GM21825 (cell line): Measurements from ENCODE around the gene UBE4B.
A peak's percentile ranks its signal among the peaks of the same experiment; 100 is the strongest.
"Not testable (repeated sequence)": the region's sequence is repeated elsewhere in the genome, so short reads cannot be mapped to it uniquely, and the experiment has no call there.

ENCODE experiments used
- ATAC-seq: cut with Tn5 transposase; IDR thresholded peaks from one replicate; pipeline ENCODE4 v1.9.1; 2021; ENCODE audit warnings: mild to moderate bottlenecking, moderate library complexity; ENCODE audit not compliant: unreplicated experiment

Gene UBE4B

DNA sequence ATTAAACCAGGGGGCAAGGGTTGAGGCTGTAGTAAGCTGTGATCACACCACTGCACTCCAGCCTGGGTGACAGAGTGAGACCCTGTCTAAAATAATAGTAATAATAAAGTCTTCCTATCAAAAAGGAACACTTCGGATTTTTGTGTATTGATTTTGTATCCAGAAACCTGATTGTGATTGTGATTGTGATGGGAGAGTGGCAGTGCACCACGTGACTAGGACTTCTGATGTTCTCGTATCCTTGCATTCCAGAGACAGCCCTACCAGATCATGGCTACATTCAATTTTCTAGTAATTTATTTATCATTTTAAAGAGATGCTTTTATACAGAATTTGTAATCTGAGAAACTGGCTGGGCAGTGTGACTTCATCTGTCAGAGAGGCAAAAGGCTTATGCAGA, 175.1 kb downstream of the UBE4B start:
- ATAC-seq: no peak

DNA sequence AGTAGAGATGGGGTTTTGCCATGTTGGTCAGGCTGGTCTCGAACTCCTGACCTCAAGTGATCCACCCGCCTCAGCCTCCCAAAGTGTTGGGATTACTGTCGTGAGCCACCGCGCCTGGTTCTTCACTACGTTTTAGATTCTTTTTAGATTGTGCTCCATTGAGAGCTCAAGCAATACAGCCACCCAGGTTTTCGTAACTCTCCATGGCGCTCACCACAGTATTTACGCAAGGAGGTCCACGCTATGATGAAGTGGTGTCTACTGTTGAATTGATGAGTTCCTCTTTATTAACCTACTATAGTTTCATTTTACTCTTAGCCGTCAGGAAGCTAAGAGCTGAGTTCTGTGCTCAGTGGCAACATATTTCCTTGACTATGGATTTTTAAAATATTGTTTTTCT, 175.8 kb downstream of the UBE4B start:
- ATAC-seq: no peak

DNA sequence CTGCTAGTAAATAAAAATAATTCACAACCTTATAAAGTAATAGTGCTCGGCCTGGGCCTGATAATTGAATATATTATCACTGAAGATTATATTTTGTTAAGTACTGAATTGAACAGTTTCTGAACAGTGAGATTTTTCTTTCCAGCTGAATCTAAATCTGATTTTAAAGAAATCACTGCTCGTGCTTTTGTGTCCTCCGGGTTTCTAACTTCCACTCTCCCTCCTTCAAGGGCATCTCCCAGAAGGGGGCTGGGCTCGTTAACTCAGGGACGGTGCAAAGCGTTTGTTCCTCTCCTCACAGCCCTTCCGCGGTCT, 176.8 kb downstream of the UBE4B start:
- ATAC-seq: no peak

DNA sequence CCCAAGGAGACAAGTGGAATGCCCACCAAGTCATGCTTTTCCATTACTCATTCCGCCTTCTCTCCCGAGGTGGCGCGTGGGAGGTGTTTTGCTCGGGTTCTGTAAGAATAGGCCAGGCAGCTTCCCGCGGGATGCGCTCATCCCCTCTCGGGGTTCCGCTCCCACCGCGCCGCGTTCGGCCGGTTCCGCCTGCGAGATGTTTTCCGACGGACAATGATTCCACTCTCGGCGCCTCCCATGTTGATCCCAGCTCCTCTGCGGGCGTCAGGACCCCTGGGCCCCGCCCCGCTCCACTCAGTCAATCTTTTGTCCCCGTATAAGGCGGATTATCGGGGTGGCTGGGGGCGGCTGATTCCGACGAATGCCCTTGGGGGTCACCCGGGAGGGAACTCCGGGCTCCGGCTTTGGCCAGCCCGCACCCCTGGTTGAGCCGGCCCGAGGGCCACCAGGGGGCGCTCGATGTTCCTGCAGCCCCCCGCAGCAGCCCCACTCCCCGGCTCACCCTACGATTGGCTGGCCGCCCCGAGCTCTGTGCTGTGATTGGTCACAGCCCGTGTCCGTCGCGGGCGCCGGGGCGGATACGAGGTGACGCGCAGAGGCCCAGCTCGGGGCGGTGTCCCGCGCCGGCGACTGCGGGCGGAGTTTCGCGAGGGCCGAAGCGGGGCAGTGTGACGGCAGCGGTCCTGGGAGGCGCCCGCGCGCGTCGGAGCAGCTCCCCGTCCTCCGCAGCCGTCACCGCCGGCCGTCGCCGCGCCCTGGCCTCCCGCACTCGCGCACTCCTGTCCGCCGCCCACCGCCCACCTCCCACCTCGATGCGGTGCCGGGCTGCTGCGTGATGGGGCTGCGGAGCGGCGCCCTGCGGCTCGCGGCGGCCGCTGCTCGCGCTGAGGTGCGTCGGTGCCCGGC, 177.4 kb downstream of the UBE4B start, which contains the start of gene KIF1B:
Gene KIF1B, plus strand, starts transcription at position 666 of the 906 bp plus-strand sequence. CDS start 21,759 bp downstream, outside the sequence.
- peak; percentile 96 for ATAC-seq

DNA sequence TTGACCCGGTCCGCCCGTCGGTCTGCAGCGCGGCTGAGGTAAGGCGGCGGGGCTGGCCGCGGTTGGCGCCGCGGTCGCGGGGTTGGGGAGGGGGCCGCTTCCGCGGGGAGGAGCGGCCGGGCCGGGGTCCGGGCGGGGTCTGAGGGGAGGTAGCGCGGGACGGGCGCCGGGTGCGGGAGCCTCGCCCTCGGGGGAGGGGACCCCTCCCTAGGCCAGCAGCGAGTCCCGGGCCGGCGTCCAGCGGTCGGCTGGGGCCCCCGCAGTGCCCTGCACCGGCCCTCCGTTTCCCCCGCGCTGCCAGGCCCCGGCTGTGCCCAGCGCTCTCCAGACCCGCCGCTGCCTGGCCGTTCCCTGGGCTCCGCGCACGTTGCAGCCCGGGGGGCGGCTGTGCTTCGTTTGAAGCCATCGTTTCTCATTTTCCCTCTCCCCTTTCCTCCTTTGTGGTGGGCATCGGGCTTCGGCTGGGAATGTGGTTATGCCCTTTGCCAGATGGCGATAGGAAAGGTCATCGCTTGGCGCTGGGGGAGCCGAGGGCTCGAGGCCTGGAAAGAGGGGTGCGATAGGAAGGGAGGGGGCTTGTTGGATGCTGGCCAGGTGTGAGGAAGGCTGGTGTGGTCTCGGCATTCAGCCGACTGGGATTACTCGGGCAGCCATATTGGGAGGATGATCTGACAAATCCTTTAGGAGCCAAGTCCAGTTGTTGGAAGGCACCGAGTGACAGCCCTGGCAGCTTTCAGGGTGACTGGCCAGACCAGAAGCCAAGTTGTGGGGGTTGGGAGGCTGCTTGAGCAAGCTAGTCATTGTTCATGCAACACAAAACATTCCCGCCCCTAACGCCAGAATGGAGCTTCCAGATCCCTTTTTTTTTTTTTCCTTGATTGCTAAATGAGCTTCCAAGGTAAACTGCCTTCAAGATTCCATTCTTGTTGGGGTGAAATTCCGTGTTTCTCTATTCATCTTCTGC, 178.4 kb downstream of the UBE4B start:
- ATAC-seq: peak; percentile 15

DNA sequence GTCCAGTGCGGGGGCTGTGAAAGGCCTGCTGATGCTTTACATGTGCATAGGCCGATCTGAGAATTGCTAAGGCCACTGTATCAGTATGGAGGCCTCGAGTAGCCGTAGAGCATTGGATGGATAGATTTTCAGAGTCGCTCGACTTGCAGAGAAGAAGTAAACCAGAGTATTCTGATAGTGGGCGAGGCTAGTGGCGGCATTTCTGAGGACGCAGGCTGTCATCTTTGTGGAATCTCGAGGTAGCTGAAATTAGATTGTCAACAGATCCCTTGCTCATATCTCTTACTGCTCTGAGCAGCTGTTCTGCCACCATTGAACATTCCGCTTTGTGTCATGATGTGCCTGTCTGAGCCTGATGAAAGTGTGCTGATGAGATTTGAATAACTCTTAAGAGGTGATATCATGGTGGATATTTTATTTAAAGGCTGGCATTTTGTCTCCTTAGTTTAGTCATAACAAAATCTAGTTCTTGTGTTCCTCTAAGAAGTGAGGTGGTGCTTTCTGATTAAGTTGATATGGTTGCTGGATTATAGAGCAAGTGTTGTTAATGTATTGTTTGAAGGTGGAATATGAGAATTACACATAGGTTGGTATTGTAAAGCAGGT, 179.2 kb downstream of the UBE4B start:
- ATAC-seq: no peak

DNA sequence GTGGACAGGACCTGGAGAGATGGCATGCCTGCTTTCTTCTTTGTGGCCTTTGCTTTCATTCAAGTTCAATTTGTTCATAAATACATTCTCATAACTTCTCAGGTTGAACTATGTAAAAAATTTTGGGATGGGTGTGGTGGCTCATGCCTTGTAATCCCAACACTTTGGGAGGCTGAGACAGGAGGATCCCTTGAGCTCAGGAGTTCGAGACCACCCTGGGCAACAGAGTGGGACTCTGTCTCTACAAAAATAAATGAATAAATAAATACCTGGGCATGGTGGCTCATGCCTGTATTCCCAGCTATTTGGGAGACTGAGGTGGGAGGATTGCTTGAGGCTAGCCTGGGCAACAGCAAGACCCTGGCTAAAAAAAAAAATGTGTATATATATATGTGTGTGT, 179.7 kb downstream of the UBE4B start:
- no peak for ATAC-seq

DNA sequence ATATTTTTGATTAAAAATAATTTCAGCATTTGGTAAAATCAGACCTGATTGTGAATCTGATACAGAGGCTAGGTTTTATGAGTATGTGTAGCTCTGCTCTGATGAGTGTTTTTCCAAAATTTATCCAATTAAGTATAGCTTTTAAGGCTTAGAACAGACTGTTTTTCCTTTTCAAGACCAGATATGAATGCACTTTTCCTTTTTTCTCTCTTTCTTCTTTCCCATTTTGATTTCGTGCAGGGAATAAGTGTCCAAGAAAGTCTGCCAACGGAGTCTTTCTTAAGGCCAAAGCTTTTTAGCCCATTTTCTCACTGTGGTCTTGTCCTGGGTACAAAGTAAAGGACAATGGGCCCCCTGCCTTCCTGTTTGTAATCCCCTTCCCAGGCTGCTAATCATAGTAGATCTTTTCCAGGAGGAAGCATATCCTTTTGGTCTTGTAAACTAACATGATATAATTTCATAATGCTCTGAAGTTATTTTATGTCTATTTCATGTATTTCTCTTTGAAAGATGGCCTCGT, 180.5 kb downstream of the UBE4B start:
- no peak for ATAC-seq

DNA sequence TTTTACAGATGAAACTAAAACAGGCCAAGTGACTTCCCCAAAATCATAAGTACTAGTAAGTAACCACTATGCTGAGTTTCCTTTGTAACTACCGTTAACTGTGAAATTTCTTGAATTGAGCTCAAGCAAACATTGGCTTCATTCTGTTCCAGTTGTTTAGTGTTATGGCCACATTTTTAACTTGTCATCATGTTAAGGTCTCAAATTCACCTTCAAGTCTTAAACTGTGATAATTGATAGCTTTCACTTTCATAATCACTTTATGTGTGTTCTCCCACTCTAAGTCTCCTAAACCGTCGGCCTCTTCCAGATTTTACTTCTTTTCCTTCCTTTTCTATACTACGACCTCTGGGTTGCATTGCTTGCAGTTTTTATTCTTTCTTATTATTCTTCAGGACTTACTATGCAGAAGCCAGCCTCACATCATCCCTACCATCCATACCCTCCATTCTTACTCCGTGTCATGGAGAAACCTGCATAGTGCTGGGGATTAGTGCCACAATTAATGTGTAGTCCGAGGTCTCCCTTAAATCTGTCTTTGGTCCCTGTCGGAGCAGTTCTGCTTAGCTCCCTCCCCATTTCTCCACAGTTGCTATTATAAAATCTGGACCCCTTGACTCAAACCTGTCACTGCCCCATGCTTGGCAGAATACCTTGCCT, 183.5 kb downstream of the UBE4B start:
- no peak for ATAC-seq

DNA sequence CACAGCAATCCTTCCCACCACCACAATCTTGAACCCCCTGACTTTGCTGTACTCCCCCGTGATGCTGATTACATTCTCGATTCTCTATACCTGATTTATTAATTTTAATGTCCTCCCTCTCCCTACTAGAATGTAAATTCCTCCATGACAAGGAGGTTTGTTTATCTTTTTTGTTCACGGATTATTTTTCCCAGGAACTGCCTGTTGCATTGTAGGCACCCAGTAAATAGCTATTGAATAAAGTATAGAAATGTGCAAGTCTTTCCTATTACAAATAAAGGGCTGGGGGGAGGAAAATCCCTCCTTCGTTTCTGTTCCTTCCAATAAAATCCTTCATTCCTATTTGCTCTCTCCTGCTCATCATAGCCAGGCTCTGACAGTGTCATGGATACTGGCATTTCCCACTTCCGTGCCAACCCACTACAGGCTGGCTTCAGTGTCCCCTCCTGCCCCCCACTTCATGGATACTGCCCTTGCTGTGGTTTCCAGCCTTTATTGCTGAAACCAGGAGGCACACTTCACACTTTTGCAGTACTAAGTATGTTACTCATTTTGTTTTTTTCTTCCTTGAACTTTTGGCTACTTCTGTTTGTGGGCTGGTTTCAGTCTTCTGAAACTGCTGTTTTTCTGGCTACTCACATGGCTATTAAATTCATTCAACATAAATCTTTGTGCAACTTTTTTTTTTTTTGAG, 185.1 kb downstream of the UBE4B start:
- ATAC-seq: no peak

DNA sequence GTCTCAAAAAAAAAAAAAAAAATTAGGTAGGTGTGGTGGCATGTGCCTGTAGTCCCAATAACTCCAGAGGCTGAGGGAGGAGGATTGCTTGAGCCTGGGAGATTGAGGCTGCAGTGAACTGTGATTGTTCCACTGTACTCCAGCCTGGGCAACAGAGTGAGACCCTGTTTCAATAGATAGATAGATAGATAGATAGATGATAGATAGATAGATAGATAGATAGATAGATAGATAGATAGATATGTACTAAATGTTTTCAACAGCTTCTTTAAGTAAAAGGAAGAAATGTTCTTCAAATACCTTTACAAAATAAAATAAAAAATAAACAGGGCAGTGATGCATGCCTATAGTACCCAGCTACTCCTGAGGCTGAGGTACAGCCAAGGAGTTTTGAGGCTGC, 187.4 kb downstream of the UBE4B start:
- no peak for ATAC-seq

DNA sequence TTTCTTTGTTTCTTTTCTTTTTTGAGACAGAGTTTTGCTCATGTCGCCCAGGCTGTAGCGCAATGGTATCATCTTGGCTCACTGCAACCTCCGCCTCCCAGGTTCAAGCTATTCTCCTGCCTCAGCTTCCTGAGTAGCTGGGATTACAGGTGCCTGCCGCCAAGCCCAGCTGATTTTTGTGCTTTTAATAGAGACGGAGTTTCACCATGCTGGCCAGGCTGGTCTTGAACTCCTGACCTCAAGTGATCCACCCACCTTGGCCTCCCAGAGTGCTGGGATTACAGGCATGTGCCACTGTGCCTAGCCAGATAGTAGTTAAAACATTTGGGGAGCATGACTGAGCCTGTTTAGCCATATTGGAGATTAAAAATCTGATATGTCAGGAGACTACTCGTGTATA, 187.9 kb downstream of the UBE4B start:
- ATAC-seq: not testable (repeated sequence)

DNA sequence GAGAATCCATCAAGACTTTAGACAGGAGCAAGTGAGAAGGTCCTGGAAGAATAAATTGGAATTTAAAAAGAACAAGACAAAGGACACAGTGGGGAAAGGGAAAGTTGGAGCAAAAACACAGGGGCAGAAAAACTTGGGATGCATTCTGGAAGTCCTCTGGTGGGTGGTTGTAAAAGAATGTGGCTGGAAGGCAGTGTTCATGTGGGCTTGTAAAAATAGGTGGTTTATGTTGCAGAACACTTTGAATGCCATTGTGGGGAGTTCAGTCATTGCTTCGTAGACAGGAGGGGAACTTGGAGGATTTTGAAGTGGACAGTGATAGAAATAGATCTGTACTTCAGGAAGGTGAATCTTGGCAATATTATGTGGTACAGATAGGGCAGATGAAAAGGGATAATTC, 192.8 kb downstream of the UBE4B start:
- no peak for ATAC-seq

DNA sequence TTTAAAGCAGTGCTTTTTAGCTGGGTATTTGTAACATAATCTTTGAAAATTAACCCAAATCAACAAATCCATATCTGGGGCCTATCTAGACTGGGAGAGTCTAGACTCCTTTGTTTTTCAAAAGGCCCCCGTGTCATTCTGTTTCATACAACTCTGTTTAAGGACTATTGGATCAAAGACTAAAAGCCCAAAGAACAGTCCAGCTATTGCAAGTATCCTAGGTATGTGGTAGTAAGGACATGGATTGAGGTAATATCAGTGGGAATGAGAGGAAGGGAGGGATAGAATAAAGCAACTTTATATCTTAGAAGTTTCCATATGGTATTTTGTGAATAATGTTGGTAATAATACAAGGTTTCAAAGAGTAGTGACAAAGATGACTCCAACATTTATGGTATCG, 195.8 kb downstream of the UBE4B start:
- no peak for ATAC-seq

DNA sequence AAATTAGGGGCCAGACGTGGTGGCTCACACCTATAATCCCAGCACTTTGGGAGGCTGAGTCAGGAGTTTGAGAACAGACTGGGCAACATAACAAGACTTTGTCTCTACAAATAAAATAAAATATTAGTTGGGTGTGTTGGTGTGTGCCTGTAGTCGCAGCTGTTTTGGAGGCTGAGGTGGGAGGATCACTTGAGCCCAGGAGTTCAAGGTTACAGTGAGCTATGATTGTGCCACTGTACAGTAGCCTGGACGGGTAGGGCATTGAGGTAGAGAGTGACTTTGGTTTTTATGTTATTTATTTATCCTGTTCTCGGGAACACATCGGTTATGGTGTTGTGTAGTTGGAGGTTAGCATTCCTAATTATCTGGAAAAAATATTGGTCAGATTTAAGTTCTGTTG, 197.1 kb downstream of the UBE4B start:
- no peak for ATAC-seq
